Right cardiac atrium (tissue), 5 donors: ENCODE data around the gene RPL22. TPM values are rescaled to one million over a fixed set of nuclear protein-coding genes. Genes with fewer than 3 reads are reported as not detected.

ENCODE experiments used
- ATAC-seq, 2 donors: fragments of 200-7000 bp; cut with Tn5 transposase; one replicate each; pipeline versions ENCODE4 v1.8.0 to v1.9.1; 2020; ENCODE audit warnings: moderate library complexity in 2 of 2, mild to moderate bottlenecking in 1 of 2
- DNase-seq, 3 donors: peaks; one replicate each; pipeline ENCODE4 v3.0.0-alpha.2; 2020
- H3K27ac ChIP-seq: one replicate; pipeline ENCODE4 v1.5.1; 2013; ENCODE audit warnings: mild to moderate bottlenecking, low read length, control low read depth, moderate library complexity
- H3K27me3 ChIP-seq: one replicate; pipeline ENCODE4 v1.6.1; 2013; ENCODE audit not compliant: control insufficient read depth, insufficient read depth
- H3K4me1 ChIP-seq: one replicate; pipeline ENCODE4 v1.6.1; 2013; ENCODE audit warnings: low read length; ENCODE audit not compliant: control insufficient read depth, insufficient read depth
- H3K4me3 ChIP-seq: one replicate; pipeline ENCODE4 v1.5.1; 2013; ENCODE audit warnings: low read length, control low read depth
- H3K9me3 ChIP-seq: one replicate; pipeline ENCODE4 v1.6.1; 2013; ENCODE audit warnings: low read length; ENCODE audit not compliant: control insufficient read depth
- WGBS: extraction: QIAGEN DNeasy Blood & Tissue Kit; methylation state at CpG from one replicate; pipeline ENCODE4 v1.1.7; 2013; 5-methylcytosine and 5-hydroxymethylcytosine counted together
- intact Hi-C, 4 donors: fragments of 100-400 bp; cut with DNase I; formaldehyde crosslinking; loops; one replicate each; pipeline versions ENCODE4 v1.11.0 to v1.14.0; 2022 to 2023
- polyA plus RNA-seq: library from polyadenylated mRNA; stranded (reverse); fragments of 200-250 nt; gene quantifications from one replicate; pipeline ENCODE4 v1.2.3, GENCODE V29; 2013
- total RNA-seq, 4 donors: library from RNA; stranded (reverse); fragmentation: NEBNext Ultra II Directional; extraction: Animal tissue kit (Norgen Biotek cat#: 25700); gene quantifications; one replicate each; pipeline ENCODE4 v1.2.1, GENCODE V29; 2021
- donor health status: healthy with polysubstance abuse.
- donor health status: DM: no; HTN: yes; CAD: no.
- donor health status: DM: no; HTN: no; CAD: no.
- donor health status: DM: no; HTN: yes; CAD: no; lungs with severe emphysema.
- donor health status: DM: yes; HTN: yes; CAD: no.

RPL22 gene
- total and polyA plus RNA-seq, 5 donors, result 247 to 309 (median 271) TPM

GRCh38 chr1:6170742-6171201 is 28.6 kb downstream of the RPL22 start:
- Histone ChIP-seq H3K27me3 (no peaks in the 10 kb centered on the region), H3K4me3 (no peak overlapping the region), H3K4me1 (no peaks in the 10 kb centered on the region), H3K27ac (no peak overlapping the region), H3K9me3 (no peaks in the 10 kb centered on the region)
- ATAC-seq (no peak), DNase-seq (peak in 1 of 3 donors; percentile 4)
- 63% methylated on average over 19 of the region's 19 CpGs for WGBS
- intact Hi-C loops, result loop anchor here in 2 of 4 donors (10.0 kb wide), 1 partner anchor 116 kb away; no protein-coding TSS in a partner anchor

GRCh38 chr1:6170116-6170741 is 29.2 kb downstream of the RPL22 start:
- intact Hi-C loops, result loop anchor here in 2 of 4 donors (10.0 kb wide), 1 partner anchor 115 kb away; no protein-coding TSS in a partner anchor

GRCh38 chr1:6168947-6169586 is 30.3 kb downstream of the RPL22 start:
- Histone ChIP-seq H3K27ac (no peak overlapping the region), H3K4me1 (no peaks in the 10 kb centered on the region), H3K27me3 (no peaks in the 10 kb centered on the region), H3K9me3 (no peaks in the 10 kb centered on the region), H3K4me3 (no peak overlapping the region)
- intact Hi-C loops, result no loop called here
- no peak for DNase-seq
- no peak for ATAC-seq
- WGBS, result 69% methylated on average over 18 of the region's 18 CpGs

More at GRCh38 chr1:6170116-6170741, 29.2 kb downstream of the RPL22 start:
- Histone ChIP-seq H3K27me3 (no peaks in the 10 kb centered on the region), H3K27ac (no peak overlapping the region), H3K4me3 (no peak overlapping the region), H3K9me3 (no peaks in the 10 kb centered on the region), H3K4me1 (no peaks in the 10 kb centered on the region)
- peak in 1 of 3 donors; percentile 10 for DNase-seq
- 83% methylated on average over 16 of the region's 16 CpGs for whole genome bisulfite sequencing
- ATAC-seq, result no peak

- 74% methylated on average over 34 of the region's 34 CpGs for WGBS
- intact Hi-C loops, result no loop called here
- peak in 1 of 3 donors; percentile 8 for DNase-seq
- H3K4me1 ChIP-seq, result no peaks in the 10 kb centered on the region
- H3K27me3 ChIP-seq, result no peaks in the 10 kb centered on the region
- no peak overlapping the region for H3K4me3 ChIP-seq
- no peak for ATAC-seq
- no peaks in the 10 kb centered on the region for H3K9me3 ChIP-seq
- H3K27ac ChIP-seq, result no peak overlapping the region
These were observed 31.7 kb downstream of the RPL22 start for GRCh38 chr1:6167391-6168303.

- H3K27me3 ChIP-seq, result no peaks in the 10 kb centered on the region
These were observed 32.6 kb downstream of the RPL22 start for GRCh38 chr1:6166655-6167390.

GRCh38 chr1:6166221-6166620 is 33.2 kb downstream of the RPL22 start:
- no peaks in the 10 kb centered on the region for H3K27me3 ChIP-seq
- H3K27ac ChIP-seq, result no peak overlapping the region
- no peaks in the 10 kb centered on the region for H3K4me1 ChIP-seq
- DNase-seq (peak in 1 of 3 donors; percentile 5), ATAC-seq (no peak)
- no peak overlapping the region for H3K4me3 ChIP-seq
- no peaks in the 10 kb centered on the region for H3K9me3 ChIP-seq
- intact Hi-C loops, result no loop called here
- 68% methylated on average over 10 of the region's 10 CpGs for WGBS

More at GRCh38 chr1:6166655-6167390, 32.6 kb downstream of the RPL22 start:
- no peak overlapping the region for H3K4me3 ChIP-seq
- H3K27ac ChIP-seq, result no peak overlapping the region
- intact Hi-C loops, result no loop called here
- no peaks in the 10 kb centered on the region for H3K4me1 ChIP-seq
- no peak for ATAC-seq
- 81% methylated on average over 19 of the region's 19 CpGs for WGBS
- H3K9me3 ChIP-seq, result no peaks in the 10 kb centered on the region
- no peak for DNase-seq

- DNase-seq (no peak), ATAC-seq (no peak)
- Histone ChIP-seq H3K4me1 (no peaks in the 10 kb centered on the region), H3K9me3 (no peaks in the 10 kb centered on the region), H3K4me3 (no peak overlapping the region), H3K27ac (no peak overlapping the region), H3K27me3 (no peaks in the 10 kb centered on the region)
- intact Hi-C loops, result no loop called here
- WGBS, result 69% methylated on average over 12 of the region's 12 CpGs
These were observed 33.9 kb downstream of the RPL22 start for GRCh38 chr1:6165441-6165985.

- DNase-seq (peak in 1 of 3 donors; percentile 11), ATAC-seq (no peak)
- no peaks in the 10 kb centered on the region for H3K27me3 ChIP-seq
- no peaks in the 10 kb centered on the region for H3K9me3 ChIP-seq
- no peak overlapping the region for H3K27ac ChIP-seq
- no peaks in the 10 kb centered on the region for H3K4me1 ChIP-seq
- 71% methylated on average over 7 of the region's 7 CpGs for WGBS
- intact Hi-C loops, result no loop called here
- no peak overlapping the region for H3K4me3 ChIP-seq
These were observed 34.4 kb downstream of the RPL22 start for GRCh38 chr1:6165027-6165426.

- no peak overlapping the region for H3K27ac ChIP-seq
- ATAC-seq, result no peak
- intact Hi-C loops, result no loop called here
- no peaks in the 10 kb centered on the region for H3K4me1 ChIP-seq
- H3K27me3 ChIP-seq, result no peaks in the 10 kb centered on the region
- no peaks in the 10 kb centered on the region for H3K9me3 ChIP-seq
- 69% methylated on average over 19 of the region's 19 CpGs for WGBS
- DNase-seq, result no peak
- H3K4me3 ChIP-seq, result no peak overlapping the region
These were observed 35.3 kb downstream of the RPL22 start for GRCh38 chr1:6163973-6164617.
